GM18507 (cell line): ENCODE measurements around the gene PRR23A.

Experiments used
- DNase-seq: peaks from one replicate; pipeline ENCODE4 v3.0.0; 2011; ENCODE audit warnings: low read depth; ENCODE audit not compliant: insufficient read length; ENCODE audit errors: extremely low spot score
- FAIRE-seq: peaks from 2 replicates; lab custom pipeline; 2011; peaks lifted over from hg19 to GRCh38; lab: Jason Lieb, UNC

Gene PRR23A

GRCh38 chr3:138975351-138975750 is 30.7 kb downstream of the PRR23A start:
- no peak for FAIRE-seq
- DNase-seq = no peak

GRCh38 chr3:138974462-138974861 is 31.6 kb downstream of the PRR23A start:
- DNase-seq (no peak), FAIRE-seq (no peak)

- FAIRE-seq = no peak
Measured at GRCh38 chr3:138972941-138973340, 33.1 kb downstream of the PRR23A start.

GRCh38 chr3:138971766-138972320 is 34.2 kb downstream of the PRR23A start:
- DNase-seq (no peak), FAIRE-seq (no peak)

More at GRCh38 chr3:138972941-138973340, 33.1 kb downstream of the PRR23A start:
- DNase-seq = no peak

- FAIRE-seq (no peak), DNase-seq (no peak)
Measured at GRCh38 chr3:138964923-138965322, 41.1 kb downstream of the PRR23A start.

GRCh38 chr3:138964264-138964663 is 41.8 kb downstream of the PRR23A start:
- FAIRE-seq (no peak), DNase-seq (no peak)

- FAIRE-seq (no peak), DNase-seq (no peak)
Measured at GRCh38 chr3:138962854-138963560, 43.1 kb downstream of the PRR23A start.

- no peak for DNase-seq
- FAIRE-seq = no peak
Measured at GRCh38 chr3:138960417-138960852, 45.6 kb downstream of the PRR23A start.
